Endodermal cell (in vitro differentiated cells): Measurements from ENCODE around the gene MAD2L2. TPM values are rescaled to one million over a fixed set of nuclear protein-coding genes. Genes with fewer than 3 reads are reported as not detected.

ENCODE experiments used
- DNase-seq: peaks from one replicate; pipeline ENCODE4 v3.0.0-alpha.2; 2017
- H3K27ac ChIP-seq: 2 replicates; pipeline ENCODE4 v1.5.1; 2013; ENCODE audit warnings: mild to moderate bottlenecking, low read depth, low read length, moderate library complexity
- H3K27me3 ChIP-seq: 2 replicates; pipeline ENCODE4 v1.6.1; 2013; ENCODE audit warnings: mild to moderate bottlenecking, low read length, moderate library complexity; ENCODE audit not compliant: insufficient read depth, control insufficient read depth, poor library complexity, severe bottlenecking
- H3K36me3 ChIP-seq: 2 replicates; pipeline ENCODE4 v1.7.0; 2013; ENCODE audit warnings: mild to moderate bottlenecking, low read length, moderate library complexity; ENCODE audit not compliant: control insufficient read depth, insufficient read depth
- H3K4me1 ChIP-seq: one replicate; pipeline ENCODE4 v1.7.0; 2013; ENCODE audit warnings: low read length; ENCODE audit not compliant: control insufficient read depth, insufficient read depth
- H3K4me3 ChIP-seq: 2 replicates; pipeline ENCODE4 v1.5.1; 2013; ENCODE audit warnings: mild to moderate bottlenecking, low read length, moderate library complexity
- H3K9ac ChIP-seq: 2 replicates; pipeline ENCODE4 v1.6.1; 2013; ENCODE audit warnings: mild to moderate bottlenecking, low read length, moderate library complexity; ENCODE audit not compliant: poor library complexity, severe bottlenecking; ENCODE audit errors: extremely low read depth
- H3K9me3 ChIP-seq: 2 replicates; pipeline ENCODE4 v1.6.1; 2013; ENCODE audit warnings: mild to moderate bottlenecking, low read length, moderate library complexity; ENCODE audit not compliant: control insufficient read depth
- H3K27ac Mint-ChIP-seq: 2 replicates; pipeline ENCODE4 v1.8.0; 2020; ENCODE audit warnings: mixed read lengths
- H3K27me3 Mint-ChIP-seq: 2 replicates; pipeline ENCODE4 v1.8.0; 2021; ENCODE audit warnings: mild to moderate bottlenecking, mixed read lengths; ENCODE audit not compliant: insufficient read depth
- H3K36me3 Mint-ChIP-seq: 2 replicates; pipeline ENCODE4 v1.8.0; 2020; ENCODE audit warnings: low read depth, mixed read lengths
- H3K4me1 Mint-ChIP-seq: 2 replicates; pipeline ENCODE4 v1.8.0; 2020; ENCODE audit warnings: mixed read lengths
- H3K4me3 Mint-ChIP-seq: 2 replicates; pipeline ENCODE4 v1.8.0; 2020; ENCODE audit warnings: mild to moderate bottlenecking, moderate library complexity, mixed read lengths
- H3K9me3 Mint-ChIP-seq: 2 replicates; pipeline ENCODE4 v1.8.0; 2020; ENCODE audit warnings: mild to moderate bottlenecking, mixed read lengths
- whole genome bisulfite sequencing, 2 experiments: methylation state at CpG; one replicate each; pipeline versions ENCODE4 v1.1.5 to v1.1.7; 2013; ENCODE audit warnings: missing lambda C conversion rate in 2 of 2, mixed read lengths in 1 of 2; ENCODE audit not compliant: insufficient coverage in 1 of 2, insufficient read length in 1 of 2; 5-methylcytosine and 5-hydroxymethylcytosine counted together
- total RNA-seq, 2 donors: library from RNA; stranded (reverse); fragmentation: NEBNext Ultra II Directional in 1 of 2; extraction: Animal tissue kit (Norgen Biotek cat#: 25700) in 1 of 2; gene quantifications; 2 replicates in 1 of 2; 3 replicates in 1 of 2; pipeline ENCODE4 v1.2.1, GENCODE V29; 2021
- TF ChIP-seq, protein P1 (sequence below): fragments of 200-600 bp; sonication (generic); conservative IDR thresholded peaks from 2 replicates; pipeline ENCODE4 v1.5.0; 2021; ENCODE audit warnings: antibody characterized with exemption, mild to moderate bottlenecking

Gene MAD2L2
- total RNA-seq, 2 donors from 2014 or later: 128 to 132 TPM

DNA sequence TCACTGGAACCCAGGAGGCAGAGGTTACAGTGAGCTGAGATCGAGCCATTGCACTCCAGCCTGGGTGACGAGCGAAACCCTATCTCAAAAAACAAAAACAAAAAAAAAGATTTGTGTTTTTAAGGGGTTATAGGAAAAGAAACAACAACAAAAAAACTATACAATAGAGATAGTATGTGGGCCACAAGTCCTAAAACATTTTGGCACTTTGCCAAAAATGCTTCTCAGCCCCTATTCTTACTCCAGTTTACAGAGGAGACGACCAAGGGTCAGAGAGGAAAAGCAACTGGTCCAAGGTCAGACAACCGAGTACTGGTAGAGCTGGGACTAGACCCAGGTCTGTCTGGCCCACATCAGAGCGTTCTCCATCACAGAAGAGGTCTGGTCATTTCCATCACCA lies 23.3 kb downstream of the MAD2L2 start:
- Histone ChIP-seq H3K4me1 (peaks cover 7% of the 10 kb centered on the region), H3K36me3 (peaks cover 7% of the 10 kb centered on the region), H3K4me3 (no peak overlapping the region), H3K27me3 (peaks cover 19% of the 10 kb centered on the region), H3K27ac (no peak overlapping the region), H3K9ac (no peak overlapping the region), H3K9me3 (no peaks in the 10 kb centered on the region)
- Mint-ChIP-seq H3K27ac (no peak overlapping the region), H3K36me3 (peaks cover 39% of the 10 kb centered on the region), H3K4me1 (peaks cover 3% of the 10 kb centered on the region), H3K4me3 (no peak overlapping the region), H3K9me3 (no peaks in the 10 kb centered on the region), H3K27me3 (peaks cover 25% of the 10 kb centered on the region)
- TF ChIP-seq, protein P1, sequence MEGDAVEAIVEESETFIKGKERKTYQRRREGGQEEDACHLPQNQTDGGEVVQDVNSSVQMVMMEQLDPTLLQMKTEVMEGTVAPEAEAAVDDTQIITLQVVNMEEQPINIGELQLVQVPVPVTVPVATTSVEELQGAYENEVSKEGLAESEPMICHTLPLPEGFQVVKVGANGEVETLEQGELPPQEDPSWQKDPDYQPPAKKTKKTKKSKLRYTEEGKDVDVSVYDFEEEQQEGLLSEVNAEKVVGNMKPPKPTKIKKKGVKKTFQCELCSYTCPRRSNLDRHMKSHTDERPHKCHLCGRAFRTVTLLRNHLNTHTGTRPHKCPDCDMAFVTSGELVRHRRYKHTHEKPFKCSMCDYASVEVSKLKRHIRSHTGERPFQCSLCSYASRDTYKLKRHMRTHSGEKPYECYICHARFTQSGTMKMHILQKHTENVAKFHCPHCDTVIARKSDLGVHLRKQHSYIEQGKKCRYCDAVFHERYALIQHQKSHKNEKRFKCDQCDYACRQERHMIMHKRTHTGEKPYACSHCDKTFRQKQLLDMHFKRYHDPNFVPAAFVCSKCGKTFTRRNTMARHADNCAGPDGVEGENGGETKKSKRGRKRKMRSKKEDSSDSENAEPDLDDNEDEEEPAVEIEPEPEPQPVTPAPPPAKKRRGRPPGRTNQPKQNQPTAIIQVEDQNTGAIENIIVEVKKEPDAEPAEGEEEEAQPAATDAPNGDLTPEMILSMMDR: no peak
- no peak for DNase-seq
- WGBS, 2 experiments: 80 to 95% methylated on average over 1 to 4 of the region's 6 CpGs

DNA sequence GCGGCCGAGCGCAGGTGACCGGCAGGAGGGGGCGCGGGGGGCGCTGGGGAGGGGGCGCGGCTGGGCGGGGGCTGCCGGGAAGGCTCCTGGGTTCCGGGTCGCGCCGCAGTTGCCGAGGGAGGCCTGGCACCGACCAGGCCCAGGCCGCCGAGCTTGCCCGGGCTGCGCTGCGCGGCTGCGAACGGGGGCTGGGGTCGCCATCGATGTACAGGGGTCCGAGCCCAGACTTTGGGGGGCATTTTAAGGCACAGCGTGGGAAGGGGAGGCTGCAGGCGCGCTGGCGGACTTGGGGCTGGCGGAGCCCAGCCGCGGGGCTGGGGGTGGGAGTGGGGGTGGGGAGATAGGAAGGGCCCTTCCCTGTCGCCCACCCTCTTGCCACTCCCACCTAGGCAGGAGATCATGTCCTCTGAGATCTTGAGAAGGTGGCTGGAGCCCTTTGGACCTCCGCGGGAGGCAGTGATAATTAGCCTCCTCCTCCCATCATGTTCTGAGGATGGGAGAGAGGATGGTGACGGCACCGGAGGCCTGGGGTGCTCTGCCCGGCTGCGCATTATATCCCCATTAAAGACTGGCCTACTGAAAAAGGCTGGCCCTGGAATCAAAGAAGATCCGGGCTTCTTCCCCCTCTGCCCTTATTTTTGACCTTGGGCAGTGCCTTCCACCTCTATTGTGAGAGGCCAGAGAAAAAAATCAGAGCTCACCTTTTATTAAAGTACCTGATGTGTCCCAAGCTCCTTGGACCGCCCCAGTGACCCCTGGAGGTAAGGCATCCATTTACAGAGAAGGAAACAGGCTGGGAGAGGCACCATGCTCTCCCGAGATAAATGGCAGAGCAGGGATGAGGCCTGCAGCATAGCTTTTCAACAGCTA lies 25.8 kb downstream of the MAD2L2 start:
- no peaks in the 10 kb centered on the region for H3K9me3 ChIP-seq
- WGBS, 2 experiments: 11 to 36% methylated on average over 8 to 45 of the region's 45 CpGs
- no peak overlapping the region for H3K9ac ChIP-seq
- peak; percentile 72 for DNase-seq
- TF ChIP-seq, protein P1: peak; percentile 27
- peak overlapping the region; percentile 59 for H3K4me3 Mint-ChIP-seq
- no peaks in the 10 kb centered on the region for H3K9me3 Mint-ChIP-seq
- H3K4me1 Mint-ChIP-seq: no peaks in the 10 kb centered on the region
- peaks cover 7% of the 10 kb centered on the region for H3K36me3 ChIP-seq
- peaks cover 7% of the 10 kb centered on the region for H3K4me1 ChIP-seq
- peaks cover 44% of the 10 kb centered on the region for H3K27me3 ChIP-seq
- no peak overlapping the region for H3K27ac ChIP-seq
- H3K4me3 ChIP-seq: peak overlapping the region; percentile 66
- peaks cover 38% of the 10 kb centered on the region for H3K27me3 Mint-ChIP-seq
- no peak overlapping the region for H3K27ac Mint-ChIP-seq
- peaks cover 25% of the 10 kb centered on the region for H3K36me3 Mint-ChIP-seq

DNA sequence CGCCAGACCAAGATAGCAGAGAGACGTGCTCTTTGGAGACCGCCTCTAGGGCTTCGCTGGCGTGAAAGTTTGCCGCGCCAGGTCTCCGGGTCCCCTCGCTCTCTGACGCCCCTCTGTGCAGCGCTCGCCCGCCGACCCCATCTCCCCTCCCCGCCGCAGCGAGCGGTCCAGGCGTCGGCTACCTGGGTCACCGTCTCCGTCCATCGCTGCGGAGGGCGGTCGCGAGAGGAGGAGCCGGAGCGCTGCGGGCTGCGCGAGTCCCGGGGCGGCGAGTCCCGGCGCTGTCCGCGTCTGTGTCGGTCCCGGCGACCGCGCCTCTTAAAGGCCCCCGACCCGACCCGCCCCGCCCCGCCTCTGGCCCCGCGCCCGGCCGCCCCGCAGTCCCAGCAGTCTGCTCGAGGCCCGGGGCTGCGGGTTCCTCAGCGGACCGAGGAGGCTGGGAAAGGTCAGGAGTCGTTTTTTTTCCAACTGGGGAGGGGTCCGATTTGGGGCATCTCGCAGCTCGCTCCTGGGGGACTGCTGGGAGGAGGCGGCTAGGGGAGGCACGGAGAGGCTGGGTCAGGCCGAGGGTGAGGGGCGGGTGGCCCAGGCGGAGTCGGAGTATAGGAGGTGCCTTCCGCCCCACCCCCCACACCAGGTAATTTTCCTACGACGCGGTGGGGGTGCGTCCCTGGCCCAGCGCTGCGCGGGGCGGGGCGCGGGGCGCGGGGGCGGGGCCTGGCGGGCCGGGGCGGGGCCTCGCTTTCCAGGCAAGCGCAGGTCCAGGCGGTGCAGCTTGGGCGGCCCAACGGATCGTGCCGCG lies 26.6 kb downstream of the MAD2L2 start, which contains the start of the genes FBXO2 and FBXO44:
Gene FBXO2, minus strand, starts transcription at position 293 of the 802 bp plus-strand sequence. Its CDS starts 89 bp downstream, at position 204.
Gene FBXO44, plus strand, starts transcription at position 741 of the 802 bp plus-strand sequence. CDS start 959 bp downstream, outside the sequence.
- no peaks in the 10 kb centered on the region for H3K9me3 ChIP-seq
- DNase-seq: peak; percentile 92
- Mint-ChIP-seq H3K36me3 (peaks cover 21% of the 10 kb centered on the region), H3K27ac (no peak within 1 kb of the TSS), H3K4me1 (peaks cover 2% of the 10 kb centered on the region), H3K27me3 (peaks cover 47% of the 10 kb centered on the region), H3K9me3 (no peaks in the 10 kb centered on the region), H3K4me3 (peak within 1 kb of the TSS; percentile 59)
- peaks cover 7% of the 10 kb centered on the region for H3K36me3 ChIP-seq
- TF ChIP-seq, protein P1: no peak
- peaks cover 52% of the 10 kb centered on the region for H3K27me3 ChIP-seq
- peaks cover 7% of the 10 kb centered on the region for H3K4me1 ChIP-seq
- WGBS, 2 experiments: 3 to 9% methylated on average over 14 to 94 of the region's 94 CpGs
- peak within 1 kb of the TSS; percentile 66 for H3K4me3 ChIP-seq
- H3K27ac ChIP-seq: no peak within 1 kb of the TSS
- H3K9ac ChIP-seq: no peak within 1 kb of the TSS
